ENCODE measurements around the gene TNNI3K.

- TF ChIP-seq BDP1 (IDR thresholded peaks at IDR 0.05; ENCODE audit: insufficient read depth, insufficient read length) (no peak), ZHX1 (conservative IDR thresholded peaks at IDR 0.05; ENCODE audit: low read length) (no peak), ZNF140 (CRISPR knock-in tag; IDR thresholded peaks at IDR 0.05) (no peak), POLR2A (conservative IDR thresholded peaks at IDR 0.05) (no peak), ZBTB40 (IDR thresholded peaks at IDR 0.05) (no peak), ZBTB40 (CRISPR knock-in tag; IDR thresholded peaks at IDR 0.05) (no peak), ELF1 (tag; IDR thresholded peaks at IDR 0.05) (no peak), RFX5 (IDR thresholded peaks at IDR 0.05; ENCODE audit: low read depth, low read length) (no peak), DPF2 (IDR thresholded peaks at IDR 0.05) (no peak)
Observed at GRCh38 chr1:74522148-74522547, 287.0 kb downstream of the TNNI3K start.

Measured in K562 (cell line).